Ishikawa (cell line): ENCODE results near the gene CARD14.

ENCODE experiments used
- CEBPB ChIP-seq: IDR thresholded peaks from 2 replicates; pipeline ENCODE4 v1.6.1; 2012
- CREB1 ChIP-seq: IDR thresholded peaks from 2 replicates; pipeline ENCODE4 v1.6.1; 2012; ENCODE audit warnings: low read depth
- EGR1 ChIP-seq: IDR thresholded peaks from 2 replicates; pipeline ENCODE4 v1.6.1; 2012
- EP300 ChIP-seq: IDR thresholded peaks from 2 replicates; pipeline ENCODE4 v1.6.1; 2012; ENCODE audit warnings: borderline replicate concordance
- FOXM1 ChIP-seq: IDR thresholded peaks from 2 replicates; pipeline ENCODE4 v1.6.1; 2012; ENCODE audit warnings: low read depth, borderline replicate concordance
- MAX ChIP-seq: IDR thresholded peaks from 2 replicates; pipeline ENCODE4 v1.6.1; 2012
- RAD21 ChIP-seq: IDR thresholded peaks from 2 replicates; pipeline ENCODE4 v1.6.1; 2012; ENCODE audit warnings: low read depth
- REST ChIP-seq: IDR thresholded peaks from 2 replicates; pipeline ENCODE4 v1.6.1; 2012; ENCODE audit warnings: low read depth, mild to moderate bottlenecking
- TAF1 ChIP-seq: IDR thresholded peaks from 2 replicates; pipeline ENCODE4 v1.6.1; 2012; ENCODE audit warnings: low read depth, mild to moderate bottlenecking
- TCF12 ChIP-seq: IDR thresholded peaks from 2 replicates; pipeline ENCODE4 v1.6.1; 2012; ENCODE audit warnings: low read depth
- TEAD4 ChIP-seq: IDR thresholded peaks from 2 replicates; pipeline ENCODE4 v1.6.1; 2012
- YY1 ChIP-seq: IDR thresholded peaks from 2 replicates; pipeline ENCODE4 v1.6.1; 2012; ENCODE audit warnings: low read depth
- ZBTB7A ChIP-seq: IDR thresholded peaks from 2 replicates; pipeline ENCODE4 v1.6.1; 2012; ENCODE audit warnings: low read depth

GRCh38 chr17:80153004-80153403 lies 16.8 kb upstream of the CARD14 start:
- no peak for TF ChIP-seq CEBPB
- no peak for TF ChIP-seq YY1
- no peak for TF ChIP-seq MAX
- TF ChIP-seq EGR1: no peak
- no peak for TF ChIP-seq TAF1
- no peak for TF ChIP-seq RAD21
- no peak for TF ChIP-seq TCF12
- no peak for TF ChIP-seq CREB1
- TF ChIP-seq EP300: no peak
- TF ChIP-seq REST: no peak
- TF ChIP-seq TEAD4: no peak
- TF ChIP-seq FOXM1: no peak
- no peak for TF ChIP-seq ZBTB7A
